ENCODE results near the gene NEURL1. TPM values are rescaled to one million over a fixed set of nuclear protein-coding genes. Genes with fewer than 3 reads are reported as not detected.
A peak's percentile ranks its signal among the peaks of the same experiment; 100 is the strongest.

Gene NEURL1
- total RNA-seq, 2 donors from 2014 or later = 1.4 to 1.8 TPM

- Mint-ChIP-seq H3K27me3 (peaks cover 6 to 8% of the 10 kb centered on the region in 2 donors), H3K36me3 (no peaks in the 10 kb centered on the region), H3K4me3 (no peak overlapping the region), H3K9me3 (no peaks in the 10 kb centered on the region), H3K4me1 (ENCODE audit: low read depth in 2 of 2) (peaks cover 5 to 6% of the 10 kb centered on the region in 2 donors), H3K27ac (no peak overlapping the region)
- DNase-seq (ENCODE audit: low spot score) (no peak), ATAC-seq (no peak)
Measured at GRCh38 chr10:103581499-103581898, 88.0 kb downstream of the NEURL1 start.

DNA sequence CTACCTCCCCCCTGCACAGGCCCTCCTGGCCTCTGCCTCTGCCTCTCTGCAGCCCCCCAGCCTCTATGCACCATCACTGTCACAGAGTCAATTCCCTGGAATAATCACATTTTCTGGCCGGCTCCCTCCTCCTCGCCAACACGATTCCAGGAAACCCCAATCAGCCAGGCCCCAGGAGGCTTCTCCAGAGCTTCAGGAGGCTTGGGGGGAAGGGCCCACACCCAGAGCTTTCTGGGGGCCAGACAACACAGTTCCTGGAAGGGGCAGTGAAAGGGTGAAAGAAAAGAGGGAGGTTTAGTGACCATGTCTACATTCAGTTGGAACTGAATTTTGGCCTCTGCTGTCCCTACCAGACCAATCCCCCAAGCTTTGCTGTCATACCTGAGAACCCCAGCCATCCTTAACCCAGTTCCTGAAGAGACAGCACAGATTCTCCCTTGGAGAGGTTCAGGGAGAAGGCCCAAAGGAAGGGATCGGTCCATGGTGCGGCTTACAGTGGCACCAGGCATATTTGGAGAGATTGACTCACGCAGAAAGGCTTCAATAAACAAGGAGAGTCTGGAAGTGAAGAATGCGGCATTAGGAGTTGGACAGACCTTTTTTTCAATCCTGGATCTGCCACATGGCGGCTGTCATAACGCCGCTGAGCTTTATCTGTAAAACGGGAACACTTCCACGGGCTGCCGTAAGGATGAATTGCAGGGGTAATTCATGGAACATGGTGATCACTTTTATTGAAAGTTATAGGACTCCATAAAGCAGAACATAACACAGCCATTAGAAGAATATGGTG lies 89.0 kb downstream of the NEURL1 start:
- Mint-ChIP-seq H3K27me3 (peaks cover 6 to 8% of the 10 kb centered on the region in 2 donors), H3K4me1 (ENCODE audit: low read depth in 2 of 2) (peaks cover 5 to 8% of the 10 kb centered on the region in 2 donors), H3K4me3 (no peak overlapping the region), H3K9me3 (no peaks in the 10 kb centered on the region), H3K27ac (no peak overlapping the region), H3K36me3 (no peaks in the 10 kb centered on the region)
- DNase-seq (ENCODE audit: low spot score) (no peak), ATAC-seq (no peak)

DNA sequence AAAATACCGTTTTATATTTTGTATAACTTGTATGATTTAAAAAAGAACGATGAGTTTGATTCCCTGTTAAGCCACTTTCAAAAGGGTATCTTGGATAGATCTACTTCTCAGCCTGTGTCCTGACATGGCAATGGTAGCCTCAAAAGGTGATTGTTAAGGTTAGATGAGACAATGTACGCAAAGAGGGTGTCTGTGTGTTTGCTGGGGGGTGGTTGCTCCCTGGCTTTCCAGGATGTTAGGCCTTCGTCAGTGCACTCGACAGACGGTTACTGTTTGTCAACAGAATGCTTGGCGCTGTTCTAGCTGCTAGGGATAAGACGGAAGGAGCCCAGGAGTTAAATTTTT lies 90.3 kb downstream of the NEURL1 start:
- Mint-ChIP-seq H3K36me3 (no peaks in the 10 kb centered on the region), H3K27me3 (peaks cover 6 to 8% of the 10 kb centered on the region in 2 donors), H3K9me3 (no peaks in the 10 kb centered on the region), H3K4me3 (peak overlapping the region; percentile 74), H3K4me1 (ENCODE audit: low read depth in 2 of 2) (peaks cover 5 to 9% of the 10 kb centered on the region in 2 donors), H3K27ac (peak overlapping the region in 1 of 2 donors; percentile 77)
- DNase-seq (ENCODE audit: low spot score) (no peak), ATAC-seq (no peak)

- peak overlapping the region; percentile 74 for H3K4me3 Mint-ChIP-seq
- ATAC-seq (peak; percentile 65 to 82), DNase-seq (ENCODE audit: low spot score) (no peak)
- no peaks in the 10 kb centered on the region for H3K9me3 Mint-ChIP-seq
- H3K27ac Mint-ChIP-seq = peak overlapping the region in 1 of 2 donors; percentile 77
- peaks cover 6 to 8% of the 10 kb centered on the region in 2 donors for H3K27me3 Mint-ChIP-seq
- H3K4me1 Mint-ChIP-seq (ENCODE audit: low read depth in 2 of 2) = peaks cover 5 to 9% of the 10 kb centered on the region in 2 donors
- H3K36me3 Mint-ChIP-seq = no peaks in the 10 kb centered on the region
Measured at GRCh38 chr10:103584216-103585010, 90.9 kb downstream of the NEURL1 start.

DNA sequence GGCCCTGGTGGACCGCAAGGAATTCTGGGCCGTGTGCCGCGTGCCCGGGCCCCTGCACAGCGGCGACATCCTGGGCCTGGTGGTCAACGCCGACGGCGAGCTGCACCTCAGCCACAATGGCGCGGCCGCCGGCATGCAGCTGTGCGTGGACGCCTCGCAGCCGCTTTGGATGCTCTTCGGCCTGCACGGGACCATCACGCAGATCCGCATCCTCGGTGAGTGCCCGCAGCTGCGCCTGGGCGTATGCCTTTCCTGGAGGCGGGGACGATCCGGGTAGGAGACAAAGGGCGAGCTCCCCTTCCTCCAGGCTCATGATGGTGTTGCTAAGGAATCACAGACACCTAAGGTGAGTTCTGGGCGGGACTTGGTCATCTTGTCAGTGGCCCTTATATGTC lies 91.5 kb downstream of the NEURL1 start:
- H3K36me3 Mint-ChIP-seq = no peaks in the 10 kb centered on the region
- no peak overlapping the region for H3K4me3 Mint-ChIP-seq
- H3K27ac Mint-ChIP-seq = no peak overlapping the region
- DNase-seq (ENCODE audit: low spot score) = no peak
- H3K4me1 Mint-ChIP-seq (ENCODE audit: low read depth in 2 of 2) = peaks cover 5 to 9% of the 10 kb centered on the region in 2 donors
- peaks cover 6 to 8% of the 10 kb centered on the region in 2 donors for H3K27me3 Mint-ChIP-seq
- no peak for ATAC-seq
- H3K9me3 Mint-ChIP-seq = no peaks in the 10 kb centered on the region

GRCh38 chr10:103587073-103587472 lies 93.6 kb downstream of the NEURL1 start:
- no peak overlapping the region for H3K27ac Mint-ChIP-seq
- peaks cover 6 to 8% of the 10 kb centered on the region in 2 donors for H3K27me3 Mint-ChIP-seq
- no peak for ATAC-seq
- H3K4me3 Mint-ChIP-seq = no peak overlapping the region
- DNase-seq (ENCODE audit: low spot score) = no peak
- H3K4me1 Mint-ChIP-seq (ENCODE audit: low read depth in 2 of 2) = peaks cover 5 to 6% of the 10 kb centered on the region in 2 donors
- no peaks in the 10 kb centered on the region for H3K9me3 Mint-ChIP-seq
- no peaks in the 10 kb centered on the region for H3K36me3 Mint-ChIP-seq

GRCh38 chr10:103589074-103589630 lies 95.6 kb downstream of the NEURL1 start:
- H3K27ac Mint-ChIP-seq = no peak overlapping the region
- peaks cover under 1 to 2% of the 10 kb centered on the region in 2 donors for H3K4me1 Mint-ChIP-seq (ENCODE audit: low read depth in 2 of 2)
- DNase-seq (ENCODE audit: low spot score) = no peak
- no peaks in the 10 kb centered on the region for H3K9me3 Mint-ChIP-seq
- H3K36me3 Mint-ChIP-seq = no peaks in the 10 kb centered on the region
- no peaks in the 10 kb centered on the region for H3K27me3 Mint-ChIP-seq
- H3K4me3 Mint-ChIP-seq = no peak overlapping the region
- no peak for ATAC-seq

DNA sequence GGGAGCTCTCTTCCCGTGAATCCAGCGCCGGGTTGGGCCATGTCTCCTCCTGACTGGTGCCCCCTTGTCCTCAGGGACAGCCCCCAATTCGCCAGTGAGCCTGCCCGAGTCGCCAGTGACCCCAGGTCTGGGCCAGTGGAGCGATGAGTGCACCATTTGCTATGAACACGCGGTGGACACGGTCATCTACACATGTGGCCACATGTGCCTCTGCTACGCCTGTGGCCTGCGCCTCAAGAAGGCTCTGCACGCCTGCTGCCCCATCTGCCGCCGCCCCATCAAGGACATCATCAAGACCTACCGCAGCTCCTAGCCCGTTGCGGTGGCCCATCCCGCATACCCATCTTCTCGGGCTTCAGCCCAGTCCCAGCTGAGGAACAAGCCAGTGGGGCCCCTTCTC lies 96.6 kb downstream of the NEURL1 start:
- no peak overlapping the region for H3K4me3 Mint-ChIP-seq
- DNase-seq (ENCODE audit: low spot score) (no peak), ATAC-seq (no peak)
- H3K4me1 Mint-ChIP-seq (ENCODE audit: low read depth in 2 of 2) = peaks cover 0 to 2% of the 10 kb centered on the region in 2 donors
- H3K36me3 Mint-ChIP-seq = no peaks in the 10 kb centered on the region
- no peaks in the 10 kb centered on the region for H3K9me3 Mint-ChIP-seq
- H3K27ac Mint-ChIP-seq = no peak overlapping the region
- H3K27me3 Mint-ChIP-seq = no peaks in the 10 kb centered on the region

DNA sequence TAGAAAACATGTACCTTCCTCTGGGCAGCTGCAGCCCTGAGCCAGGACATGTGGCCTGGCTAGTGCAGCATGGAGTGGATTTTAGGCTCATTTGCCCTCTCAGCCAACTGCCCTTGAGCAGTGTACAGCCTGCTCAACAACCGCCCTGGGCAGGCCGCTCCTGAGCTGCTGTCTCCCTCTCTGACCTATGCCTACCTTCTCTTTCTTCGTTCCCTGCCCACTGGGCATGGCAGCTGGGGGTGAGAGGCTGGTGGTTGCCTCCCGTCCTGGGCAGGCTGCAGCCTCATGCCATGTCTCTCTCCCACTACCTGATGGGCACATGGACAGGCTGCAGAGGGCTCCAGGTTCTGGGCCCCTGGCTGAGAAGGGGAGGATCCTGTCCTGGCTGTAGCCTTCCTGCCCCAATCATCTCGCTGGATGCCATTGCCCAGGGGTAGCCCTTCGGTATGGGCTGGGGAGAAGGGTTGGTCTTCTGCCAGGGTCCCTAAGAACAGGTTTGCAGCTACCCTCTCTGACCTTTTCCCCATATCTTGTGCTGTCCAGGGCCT lies 97.3 kb downstream of the NEURL1 start:
- no peak overlapping the region for H3K4me3 Mint-ChIP-seq
- DNase-seq (ENCODE audit: low spot score) (no peak), ATAC-seq (peak in 1 of 2 donors; percentile 43)
- peaks cover 0 to 2% of the 10 kb centered on the region in 2 donors for H3K4me1 Mint-ChIP-seq (ENCODE audit: low read depth in 2 of 2)
- H3K27ac Mint-ChIP-seq = no peak overlapping the region
- no peaks in the 10 kb centered on the region for H3K9me3 Mint-ChIP-seq
- no peaks in the 10 kb centered on the region for H3K27me3 Mint-ChIP-seq
- no peaks in the 10 kb centered on the region for H3K36me3 Mint-ChIP-seq

DNA sequence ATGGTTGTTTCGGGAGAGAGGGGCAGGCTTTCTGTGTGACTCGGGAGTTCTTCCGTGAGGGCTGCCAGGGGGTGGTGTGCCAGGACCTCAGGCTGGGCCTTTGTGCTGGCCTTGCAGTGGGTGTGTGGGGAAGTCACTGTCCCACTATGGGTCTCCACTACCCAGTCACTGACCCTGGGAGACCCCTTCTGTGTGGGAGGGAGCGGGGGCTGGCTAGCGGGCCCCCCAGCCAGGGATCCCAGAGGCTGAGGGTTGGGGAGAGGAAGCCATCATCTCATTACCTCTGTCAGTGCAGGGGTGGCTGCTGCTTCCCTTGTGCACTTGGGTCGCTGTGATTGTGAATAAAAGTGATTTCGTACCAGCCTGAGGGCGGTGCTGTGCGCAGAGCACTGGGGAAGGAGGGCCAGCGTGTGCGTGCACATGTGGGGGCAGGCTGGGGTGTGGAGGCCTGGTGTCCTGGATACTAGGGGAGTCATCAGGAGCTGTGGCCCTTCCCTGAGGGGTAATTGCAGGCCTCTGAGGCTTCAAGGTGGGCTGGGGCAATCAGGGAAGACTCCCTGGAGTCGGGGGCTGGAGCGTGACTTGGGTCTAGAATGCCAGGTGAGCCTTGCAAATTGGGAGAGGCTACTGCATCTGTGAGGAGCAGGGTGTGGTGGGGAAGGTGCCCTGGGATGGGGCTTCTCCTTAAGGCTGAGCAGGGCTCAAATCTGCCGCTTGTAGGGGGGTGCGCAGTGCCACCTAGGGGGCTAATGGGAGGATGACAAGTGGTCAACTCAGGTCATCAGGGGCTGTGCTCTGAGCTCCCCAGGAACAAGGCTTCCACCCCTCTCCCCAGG lies 98.9 kb downstream of the NEURL1 start:
- Mint-ChIP-seq H3K4me1 (ENCODE audit: low read depth in 2 of 2) (peaks cover 0 to 2% of the 10 kb centered on the region in 2 donors), H3K27ac (no peak overlapping the region), H3K27me3 (no peaks in the 10 kb centered on the region), H3K36me3 (no peaks in the 10 kb centered on the region), H3K9me3 (no peaks in the 10 kb centered on the region), H3K4me3 (no peak overlapping the region)
- DNase-seq (ENCODE audit: low spot score) = no peak
- peak in 1 of 2 donors; percentile 65 for ATAC-seq

- Mint-ChIP-seq H3K27me3 (no peaks in the 10 kb centered on the region), H3K9me3 (no peaks in the 10 kb centered on the region), H3K27ac (no peak overlapping the region), H3K36me3 (no peaks in the 10 kb centered on the region), H3K4me1 (ENCODE audit: low read depth in 2 of 2) (no peaks in the 10 kb centered on the region), H3K4me3 (no peak overlapping the region)
- DNase-seq (ENCODE audit: low spot score) (no peak), ATAC-seq (no peak)
Measured at GRCh38 chr10:103593022-103593570, 99.6 kb downstream of the NEURL1 start.

DNA sequence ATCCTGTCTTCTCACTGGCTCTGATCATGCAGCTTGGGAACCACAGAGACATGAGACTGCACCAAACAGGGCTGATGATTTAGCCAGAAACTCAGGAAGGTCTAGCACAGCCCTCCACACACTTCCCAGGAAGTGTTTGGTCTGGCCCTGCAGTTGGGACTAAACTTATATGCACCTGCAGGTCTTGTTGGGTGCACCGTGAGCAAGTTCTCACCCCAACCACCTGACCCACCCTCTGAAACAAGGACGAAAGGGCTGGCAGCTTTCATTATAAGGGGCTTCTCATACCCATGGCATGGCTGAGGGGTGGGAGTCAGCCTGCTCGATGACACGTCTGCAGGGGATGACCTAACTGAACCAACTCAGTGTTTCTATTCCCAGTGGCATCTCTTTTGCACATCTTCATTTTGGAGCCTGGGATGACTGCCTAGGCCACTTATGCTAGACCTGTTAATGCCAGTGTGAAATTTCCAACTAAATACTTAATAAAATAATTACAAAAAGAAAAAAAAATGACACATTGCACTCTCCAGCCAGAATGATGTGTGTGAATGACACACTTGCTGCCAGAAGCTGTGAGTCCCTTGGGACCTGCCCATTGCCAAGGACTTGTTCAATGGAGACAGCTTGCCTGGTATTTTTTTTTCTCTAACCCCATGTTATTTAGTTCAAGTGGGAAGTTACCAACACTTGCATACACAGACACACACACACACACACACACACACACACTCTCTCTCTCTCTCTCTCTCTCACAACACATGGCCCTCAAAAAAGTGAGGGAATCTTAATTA lies 102.6 kb downstream of the NEURL1 start:
- no peaks in the 10 kb centered on the region for H3K27me3 Mint-ChIP-seq
- no peak for DNase-seq (ENCODE audit: low spot score)
- no peaks in the 10 kb centered on the region for H3K36me3 Mint-ChIP-seq
- no peak for ATAC-seq
- H3K27ac Mint-ChIP-seq = no peak overlapping the region
- no peak overlapping the region for H3K4me3 Mint-ChIP-seq
- no peaks in the 10 kb centered on the region for H3K4me1 Mint-ChIP-seq (ENCODE audit: low read depth in 2 of 2)
- H3K9me3 Mint-ChIP-seq = no peaks in the 10 kb centered on the region

Measured in natural killer cell treated with Interleukin-12 subunit alpha and Interleukin-12 subunit beta and Interleukin-15 and Interleukin-18, amount 100 ng/mL, for 72 hours (primary cell).